ENCODE data around the gene PNMA8B. TPM values are rescaled to one million over a fixed set of nuclear protein-coding genes. Genes with fewer than 3 reads are reported as not detected.

PNMA8B gene
- polyA plus RNA-seq, 1 of the 3 experiments (the other 2 are of a cell fraction) = 0.92 TPM

- no peak overlapping the region for H2AFZ ChIP-seq (ENCODE audit: low read depth)
- peaks cover 0 to 8% of the 10 kb centered on the region in 2 experiments for H3K36me3 ChIP-seq (replicated peaks in 1 of 2; ENCODE audit: control insufficient read depth in 1 of 2, insufficient read depth in 2 of 2, low read length in 1 of 2)
- H3K4me2 ChIP-seq = no peak overlapping the region
- H3K27ac ChIP-seq (ENCODE audit: low read depth in 2 of 2, low read length in 1 of 2) = no peak overlapping the region
- no peaks in the 10 kb centered on the region for H3K27me3 ChIP-seq (ENCODE audit: insufficient read depth)
- H3K4me3 ChIP-seq (ENCODE audit: low read depth in 2 of 2, low read length in 1 of 2) = no peak overlapping the region
- no peak for DNase-seq
- no peaks in the 10 kb centered on the region for H4K20me1 ChIP-seq (ENCODE audit: insufficient read depth)
- H3K79me2 ChIP-seq (ENCODE audit: insufficient read depth) = no peaks in the 10 kb centered on the region
- WGBS (ENCODE audit: low lambda C conversion rate) = 86% methylated on average over 7 of the region's 7 CpGs
- peaks cover 28% of the 10 kb centered on the region for H3F3A ChIP-seq (replicated peaks; ENCODE audit: insufficient read depth)
- peaks cover 0 to 11% of the 10 kb centered on the region in 2 experiments; a peak in 2 of 4 replicates for H3K4me1 ChIP-seq (ENCODE audit: control insufficient read depth in 1 of 2, insufficient read depth in 2 of 2, low read depth in 1 of 2, low read length in 1 of 2)
- TF ChIP-seq ELF1 (IDR thresholded peaks at IDR 0.05) (no peak), RCOR1 (IDR thresholded peaks at IDR 0.05; ENCODE audit: low read length) (no peak), RFX5 (IDR thresholded peaks at IDR 0.05; ENCODE audit: low read length) (no peak), CTCF (IDR thresholded peaks at IDR 0.05) (no peak), RAD21 (IDR thresholded peaks at IDR 0.05; ENCODE audit: low read length) (no peak), SIN3A (IDR thresholded peaks at IDR 0.05; ENCODE audit: borderline replicate concordance, low read depth, low read length) (no peak), RXRA (IDR thresholded peaks at IDR 0.05; ENCODE audit: borderline replicate concordance, low read depth) (no peak), MXI1 (IDR thresholded peaks at IDR 0.05; ENCODE audit: low read depth, low read length) (no peak), FOXJ3 (CRISPR knock-in tag; IDR thresholded peaks at IDR 0.05) (no peak), USF2 (IDR thresholded peaks at IDR 0.05; ENCODE audit: borderline replicate concordance, low read depth, low read length) (no peak), MEF2A (IDR thresholded peaks at IDR 0.05; ENCODE audit: borderline replicate concordance, low read depth) (no peak), SMC3 (IDR thresholded peaks at IDR 0.05; ENCODE audit: low read depth, low read length) (no peak), ZBTB33 (IDR thresholded peaks at IDR 0.05; ENCODE audit: borderline replicate concordance, low read depth) (no peak), TCF12 (IDR thresholded peaks at IDR 0.05) (no peak), USF1 (IDR thresholded peaks at IDR 0.05; ENCODE audit: borderline replicate concordance, low read depth) (no peak), JUND (IDR thresholded peaks at IDR 0.05) (no peak), FOXM1 (IDR thresholded peaks at IDR 0.05; ENCODE audit: low read depth) (no peak)
- H3K9me2 ChIP-seq = no peaks in the 10 kb centered on the region
- ChIA-PET POLR2A (no interaction called here), CTCF (interaction anchor here (0.6 to 3.1 kb wide), 4 partner anchors 14 to 68 kb away, joined by 3 to 17 read pairs (median 4); no protein-coding TSS in a partner anchor)
- no peaks in the 10 kb centered on the region for H3K9me3 ChIP-seq
- no peak overlapping the region for H3K9ac ChIP-seq
Measured at GRCh38 chr19:46463516-46463915, 32.2 kb downstream of the PNMA8B start.
